ENCODE data around the gene MYL11. TPM values are rescaled to one million over a fixed set of nuclear protein-coding genes. Genes with fewer than 3 reads are reported as not detected.

The MYL11 gene
- total RNA-seq, 1 donor from 2014 or later, result not detected

- DNase-seq, result peak; percentile 97
- intact Hi-C loops (cut with DNase I), result loop anchor here (10.0 kb wide), 1 partner anchor 52 kb away; the partner anchor contains the start of gene CD2BP2
- ATAC-seq (ENCODE audit: poor library complexity), result peak; percentile 98
These were observed 32.7 kb downstream of the MYL11 start, which contains the start of gene ZNF771 for GRCh38 chr16:30407102-30407803. TSS of gene ZNF771 (plus strand) at chr16:30407606. CDS start at chr16:30408054, 448 bp downstream.

- ATAC-seq (ENCODE audit: poor library complexity), result peak; percentile 26
- intact Hi-C loops (cut with DNase I), result loop anchor here (10.0 kb wide), 1 partner anchor 53 kb away; the partner anchor contains the start of gene CD2BP2
- DNase-seq, result no peak
These were observed 33.4 kb downstream of the MYL11 start for GRCh38 chr16:30407804-30408534.

- intact Hi-C loops (cut with DNase I), result loop anchor here (10.0 kb wide), 2 partner anchors 55 to 315 kb away; partner anchors contain the start of genes CD2BP2, TBX6 and YPEL3
These were observed 34.8 kb downstream of the MYL11 start for GRCh38 chr16:30409125-30410060.

GRCh38 chr16:30413112-30413806 lies 38.7 kb downstream of the MYL11 start:
- ATAC-seq (ENCODE audit: poor library complexity), result no peak

More at GRCh38 chr16:30409125-30410060, 34.8 kb downstream of the MYL11 start:
- peak; percentile 79 for ATAC-seq (ENCODE audit: poor library complexity)
- DNase-seq, result peak; percentile 93

GRCh38 chr16:30414159-30414558 lies 39.6 kb downstream of the MYL11 start:
- intact Hi-C loops (cut with DNase I), result loop anchor here (10.0 kb wide), 1 partner anchor 319 kb away; the partner anchor contains the start of genes TBX6 and YPEL3
- ATAC-seq (ENCODE audit: poor library complexity), result no peak
- no peak for DNase-seq

More at GRCh38 chr16:30413112-30413806, 38.7 kb downstream of the MYL11 start:
- no peak for DNase-seq
- intact Hi-C loops (cut with DNase I), result loop anchor here (10.0 kb wide), 1 partner anchor 318 kb away; the partner anchor contains the start of genes TBX6 and YPEL3

GRCh38 chr16:30416047-30416603 lies 41.5 kb downstream of the MYL11 start:
- ATAC-seq (ENCODE audit: poor library complexity), result no peak
- intact Hi-C loops (cut with DNase I), result loop anchor here (10.0 kb wide), 1 partner anchor 321 kb away; the partner anchor contains the start of genes TBX6 and YPEL3
- DNase-seq, result no peak

GRCh38 chr16:30416624-30417528 lies 42.3 kb downstream of the MYL11 start:
- intact Hi-C loops (cut with DNase I), result loop anchor here (10.0 kb wide), 1 partner anchor 322 kb away; the partner anchor contains the start of genes TBX6 and YPEL3
- ATAC-seq (ENCODE audit: poor library complexity) (no peak), DNase-seq (no peak)

GRCh38 chr16:30417529-30418349 lies 43.1 kb downstream of the MYL11 start:
- DNase-seq (peak; percentile 92), ATAC-seq (ENCODE audit: poor library complexity) (peak; percentile 97)
- intact Hi-C loops (cut with DNase I), result loop anchor here (10.0 kb wide), 1 partner anchor 323 kb away; the partner anchor contains the start of genes TBX6 and YPEL3

GRCh38 chr16:30418350-30419181 lies 44.0 kb downstream of the MYL11 start:
- intact Hi-C loops (cut with DNase I), result loop anchor here (10.0 kb wide), 1 partner anchor 324 kb away; the partner anchor contains the start of genes TBX6 and YPEL3
- ATAC-seq (ENCODE audit: poor library complexity) (no peak), DNase-seq (no peak)

GRCh38 chr16:30421010-30421409 lies 46.4 kb downstream of the MYL11 start:
- intact Hi-C loops (cut with DNase I), result loop anchor here (10.0 kb wide), 1 partner anchor 184 kb away; no protein-coding TSS in a partner anchor
- ATAC-seq (ENCODE audit: poor library complexity) (no peak), DNase-seq (no peak)

Other genes starting within 250 kb of the MYL11 start
- gene CORO1A, start 191.2 kb upstream of the MYL11 start, total RNA-seq, result 8.4 TPM
- gene BOLA2B, start 181.1 kb upstream of the MYL11 start, total RNA-seq, result 48.7 TPM
- gene SLX1A, start 180.9 kb upstream of the MYL11 start, total RNA-seq, result 16.2 TPM
- 3.3 TPM for gene SULT1A3, start 175.5 kb upstream of the MYL11 start, total RNA-seq
- gene NPIPB13, start 126.3 kb upstream of the MYL11 start, total RNA-seq, result 5.9 TPM
- 34.1 TPM for gene CD2BP2, start 19.5 kb upstream of the MYL11 start, total RNA-seq
- gene TBC1D10B, start 4.3 kb upstream of the MYL11 start, total RNA-seq, result 24.4 TPM
- gene SEPTIN1, start 7.8 kb downstream of the MYL11 start, total RNA-seq, result 0.97 TPM
- 5.1 TPM for gene ZNF48, start 20.6 kb downstream of the MYL11 start, total RNA-seq
- gene ZNF771, start 32.8 kb downstream of the MYL11 start, total RNA-seq, result 6.2 TPM
- gene DCTPP1, start 55.2 kb downstream of the MYL11 start, total RNA-seq, result 38.4 TPM
- 28.6 TPM for gene SEPHS2, start 71.1 kb downstream of the MYL11 start, total RNA-seq
- 1.5 TPM for gene ITGAL, start 97.9 kb downstream of the MYL11 start, total RNA-seq
- gene ZNF768, start 151.8 kb downstream of the MYL11 start, total RNA-seq, result 71.7 TPM
- gene ZNF747, start 160.1 kb downstream of the MYL11 start, total RNA-seq, result 8.0 TPM
- 8.0 TPM for gene ZNF764, start 183.6 kb downstream of the MYL11 start, total RNA-seq
- 12.2 TPM for gene ZNF688, start 196.9 kb downstream of the MYL11 start, total RNA-seq
- 7.1 TPM for gene ZNF785, start 210.9 kb downstream of the MYL11 start, total RNA-seq
- 4.4 TPM for gene ZNF689, start 235.6 kb downstream of the MYL11 start, total RNA-seq